ENCODE results near the gene FHIT. TPM values are rescaled to one million over a fixed set of nuclear protein-coding genes. Genes with fewer than 3 reads are reported as not detected.

FHIT gene
- total RNA-seq, 2 experiments from 2014 or later = 7.6 to 7.9 TPM

- Mint-ChIP-seq H3K4me3 (no peak overlapping the region), H3K36me3 (ENCODE audit: low read depth) (no peaks in the 10 kb centered on the region), H3K4me1 (ENCODE audit: low read depth) (peaks cover 19% of the 10 kb centered on the region), H3K9me3 (no peaks in the 10 kb centered on the region), H3K27ac (no peak overlapping the region), H3K27me3 (no peaks in the 10 kb centered on the region)
- no peak for TF ChIP-seq CTCF (IDR thresholded peaks at IDR 0.05)
- intact Hi-C loops (cut with micrococcal nuclease) = no loop called here
- ChIA-PET CTCF (no interaction called here), POLR2A (no interaction called here)
- DNase-seq (no peak), ATAC-seq (no peak)
Observed at GRCh38 chr3:59894425-59895121, 1356.7 kb downstream of the FHIT start.

- no peaks in the 10 kb centered on the region for H3K36me3 Mint-ChIP-seq (ENCODE audit: low read depth)
- H3K9me3 Mint-ChIP-seq = peaks cover 2% of the 10 kb centered on the region
- peaks cover 20% of the 10 kb centered on the region for H3K4me1 Mint-ChIP-seq (ENCODE audit: low read depth)
- no peak for ATAC-seq
- H3K4me3 Mint-ChIP-seq = no peak overlapping the region
- TF ChIP-seq CTCF (IDR thresholded peaks at IDR 0.05) = no peak
- H3K27ac Mint-ChIP-seq = no peak overlapping the region
- H3K27me3 Mint-ChIP-seq = no peaks in the 10 kb centered on the region
- ChIA-PET POLR2A (interaction anchor here (0.8 kb wide), 1 partner anchor 35 kb away, joined by 3 read pairs; no protein-coding TSS in a partner anchor), CTCF (interaction anchor here (1.0 kb wide), 1 partner anchor 16 kb away, joined by 3 read pairs; no protein-coding TSS in a partner anchor)
- intact Hi-C loops (cut with micrococcal nuclease) = no loop called here
- no peak for DNase-seq
Observed at GRCh38 chr3:59890639-59891038, 1360.6 kb downstream of the FHIT start.

GRCh38 chr3:59886790-59887189 lies 1364.5 kb downstream of the FHIT start:
- Mint-ChIP-seq H3K4me1 (ENCODE audit: low read depth) (peaks cover 27% of the 10 kb centered on the region), H3K27ac (no peak overlapping the region), H3K36me3 (ENCODE audit: low read depth) (peaks cover 2% of the 10 kb centered on the region), H3K27me3 (no peaks in the 10 kb centered on the region), H3K4me3 (no peak overlapping the region), H3K9me3 (peaks cover 2% of the 10 kb centered on the region)
- TF ChIP-seq CTCF (IDR thresholded peaks at IDR 0.05) = no peak
- intact Hi-C loops (cut with micrococcal nuclease) = no loop called here
- POLR2A ChIA-PET = no interaction called here
- ATAC-seq = no peak
- DNase-seq = no peak
- CTCF ChIA-PET = interaction anchor here (1.3 kb wide), 1 partner anchor 20 kb away, joined by 3 read pairs; no protein-coding TSS in a partner anchor

GRCh38 chr3:59885899-59886400 lies 1365.3 kb downstream of the FHIT start:
- intact Hi-C loops (cut with micrococcal nuclease) = no loop called here
- peaks cover 2% of the 10 kb centered on the region for H3K36me3 Mint-ChIP-seq (ENCODE audit: low read depth)
- CTCF ChIA-PET = interaction anchor here (1.3 kb wide), 1 partner anchor 311 kb away, joined by 5 read pairs; no protein-coding TSS in a partner anchor
- H3K4me3 Mint-ChIP-seq = no peak overlapping the region
- H3K4me1 Mint-ChIP-seq (ENCODE audit: low read depth) = peaks cover 32% of the 10 kb centered on the region
- ATAC-seq = no peak
- no peak for DNase-seq
- POLR2A ChIA-PET = no interaction called here
- H3K9me3 Mint-ChIP-seq = peaks cover 2% of the 10 kb centered on the region
- H3K27me3 Mint-ChIP-seq = no peaks in the 10 kb centered on the region
- TF ChIP-seq CTCF (IDR thresholded peaks at IDR 0.05) = no peak
- H3K27ac Mint-ChIP-seq = no peak overlapping the region

GRCh38 chr3:59885101-59885500 lies 1366.2 kb downstream of the FHIT start:
- ATAC-seq (no peak), DNase-seq (no peak)
- Mint-ChIP-seq H3K4me3 (no peak overlapping the region), H3K27ac (no peak overlapping the region), H3K9me3 (peaks cover 2% of the 10 kb centered on the region), H3K4me1 (ENCODE audit: low read depth) (peaks cover 38% of the 10 kb centered on the region), H3K36me3 (ENCODE audit: low read depth) (peaks cover 2% of the 10 kb centered on the region), H3K27me3 (no peaks in the 10 kb centered on the region)
- CTCF ChIA-PET = interaction anchor here (0.9 to 1.3 kb wide), 2 partner anchors 27 to 310 kb away, joined by 3 to 5 read pairs; no protein-coding TSS in a partner anchor
- intact Hi-C loops (cut with micrococcal nuclease) = no loop called here
- no peak for TF ChIP-seq CTCF (IDR thresholded peaks at IDR 0.05)
- POLR2A ChIA-PET = no interaction called here

All from activated CD8-positive, alpha-beta T cell treated with anti-CD3 and anti-CD28 coated beads for 36 hours (primary cell).